Glomerular visceral epithelial cell (primary cell): ENCODE measurements around the gene SMAGP.
"Not testable (repeated sequence)": the region's sequence is repeated elsewhere in the genome, so short reads cannot be mapped to it uniquely, and the experiment has no call there.

Experiments
- DNase-seq: peaks from one replicate; pipeline ENCODE4 v3.0.0-alpha.2; 2016; ENCODE audit errors: extremely low spot score

SMAGP gene

DNA sequence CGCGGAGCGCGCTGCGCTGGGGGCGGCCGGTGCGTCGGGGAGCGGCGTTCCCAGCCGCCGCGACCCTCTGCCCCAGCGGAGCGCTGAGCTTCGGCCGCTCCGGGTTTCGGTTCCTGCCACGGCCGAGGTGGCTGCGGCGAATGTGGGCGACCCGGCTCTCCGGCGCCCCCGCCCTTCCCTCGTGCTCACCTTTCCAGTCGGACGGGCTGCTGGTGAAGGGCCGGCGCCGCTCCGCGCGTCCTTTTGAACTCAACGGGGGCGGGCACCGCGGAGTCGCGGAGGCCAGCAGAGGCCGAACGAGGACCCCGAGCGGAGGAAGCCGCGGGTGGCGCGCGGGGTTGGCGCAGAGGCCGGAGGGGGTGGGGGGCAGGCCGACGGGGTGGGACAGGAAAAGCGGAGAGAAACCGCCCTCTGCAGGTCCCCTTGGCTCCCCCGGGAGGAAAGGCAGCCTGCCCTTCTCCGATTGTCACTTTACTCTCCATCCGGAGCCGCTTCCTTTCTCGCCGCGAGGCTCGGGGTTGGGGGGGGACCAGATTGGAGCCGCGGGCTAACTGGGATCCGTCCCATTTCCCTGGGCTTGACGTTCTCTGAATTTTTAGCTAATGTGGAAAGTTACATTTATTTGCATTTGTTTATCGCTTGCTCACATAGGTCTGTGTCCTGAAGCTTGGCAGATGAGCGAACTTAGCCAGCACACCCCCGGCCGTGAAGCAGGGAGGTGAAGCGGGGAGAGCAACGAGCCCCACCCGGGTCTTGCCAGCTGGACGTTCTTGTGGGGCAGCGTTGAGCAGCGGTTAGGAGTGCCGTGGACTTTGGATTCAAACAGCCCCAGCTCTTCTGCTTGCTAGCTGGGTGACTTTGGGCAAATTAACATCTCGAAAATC lies at the start of gene SMAGP:
Gene SMAGP (minus strand): TSS at position 349 of the 884 bp plus-strand sequence. CDS start 1,137 bp downstream, outside the sequence.
- peak; percentile 59 for DNase-seq

GRCh38 chr12:51318846-51319599 lies 48.8 kb upstream of the SMAGP start:
- DNase-seq = no peak

DNA sequence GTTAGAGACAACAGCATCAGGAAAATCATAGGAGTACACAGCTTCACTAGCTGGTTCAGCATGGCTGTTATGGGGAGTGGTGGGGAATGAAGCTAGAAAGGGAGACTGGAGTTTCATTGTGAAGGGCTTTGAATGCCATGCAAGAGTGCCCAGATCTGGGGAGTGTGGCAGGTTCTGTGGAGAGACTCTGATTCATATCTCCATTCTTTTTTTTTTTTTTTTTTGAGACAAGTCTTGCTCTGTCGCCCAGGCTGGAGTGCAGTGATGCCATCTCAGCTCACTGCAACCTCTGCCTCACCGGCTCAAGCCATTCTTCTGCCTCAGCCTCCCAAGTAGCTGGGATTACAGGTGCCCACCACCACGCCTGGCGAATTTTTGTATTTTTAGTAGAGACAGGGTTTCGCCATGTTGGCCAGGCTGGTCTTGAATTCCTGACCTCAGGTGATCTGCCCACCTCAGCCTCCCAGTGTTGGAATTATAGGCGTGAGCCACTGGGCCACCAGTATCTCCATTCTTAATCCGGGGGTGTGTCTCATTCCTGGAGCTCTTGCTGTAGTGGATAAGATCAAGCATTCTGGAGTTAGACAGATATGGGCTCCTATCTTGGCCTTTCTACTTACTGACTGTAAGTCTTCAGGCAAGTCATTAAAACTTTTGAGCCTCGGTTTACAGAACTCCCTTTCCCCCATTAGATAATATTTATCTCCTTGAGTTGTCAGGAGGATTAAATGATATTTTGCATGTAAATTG lies 48.0 kb upstream of the SMAGP start:
- DNase-seq = not testable (repeated sequence)

DNA sequence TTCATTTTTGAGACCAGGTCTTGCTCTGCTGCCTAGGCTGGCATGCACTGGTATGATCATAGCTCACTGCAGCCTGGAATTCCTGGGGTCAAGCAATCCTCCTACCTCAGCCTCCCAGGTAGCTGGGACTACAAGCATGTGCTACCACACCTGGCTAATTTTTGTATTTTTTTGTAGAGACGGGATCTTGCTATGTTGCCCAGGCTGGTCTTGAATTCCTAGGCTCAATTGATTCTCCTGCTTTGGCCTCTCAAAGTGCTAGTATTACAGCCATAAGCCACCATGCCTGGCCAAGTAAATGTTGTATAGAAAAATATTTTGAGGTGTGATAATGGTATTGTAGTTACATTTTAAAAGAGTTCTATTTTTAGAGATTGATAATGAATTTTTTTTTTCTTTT lies 41.2 kb upstream of the SMAGP start:
- DNase-seq = no peak

DNA sequence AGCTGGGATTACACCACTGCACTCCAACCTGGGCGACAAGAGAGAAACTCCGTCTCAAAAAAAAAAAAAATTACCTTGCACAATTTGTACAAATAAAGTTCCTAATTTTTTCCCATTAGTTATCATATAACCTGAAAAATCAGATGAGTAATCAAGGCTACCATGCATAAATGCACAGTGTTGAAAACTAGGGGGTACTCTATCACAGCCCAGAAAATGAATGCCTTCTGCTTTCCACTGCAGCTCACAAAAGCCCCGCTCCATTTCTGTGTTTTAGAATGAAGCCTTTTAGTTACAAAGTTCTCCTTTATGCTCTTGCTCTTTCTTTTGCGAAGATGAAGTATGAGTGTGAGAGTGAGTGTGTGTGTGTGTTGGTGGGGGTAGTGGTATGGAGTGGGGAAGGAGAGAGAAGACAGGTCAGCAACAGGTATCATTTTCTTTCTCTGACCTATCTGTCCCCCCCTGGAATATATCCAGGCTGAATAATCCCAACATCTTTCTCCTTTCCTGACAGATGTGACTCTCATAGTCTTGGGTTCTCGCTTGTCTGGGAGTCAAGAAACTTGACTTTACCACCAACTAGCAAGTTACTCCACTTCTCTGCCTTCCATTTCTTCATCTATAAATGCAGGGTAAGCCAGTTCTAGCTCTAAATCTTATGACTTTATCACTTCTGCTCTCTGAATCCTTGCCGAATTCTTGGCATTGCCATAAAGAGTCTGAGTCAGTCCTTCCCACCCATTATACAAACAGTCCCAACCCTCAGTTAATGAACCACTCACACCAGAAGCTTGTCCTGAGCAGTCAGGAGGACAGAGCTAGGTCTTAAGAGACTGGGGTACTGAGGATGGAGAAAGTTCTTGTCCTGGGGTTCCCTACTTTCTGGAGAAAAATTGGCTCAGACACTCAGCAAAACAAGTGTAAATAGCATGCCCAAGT lies 37.7 kb upstream of the SMAGP start:
- peak; percentile 67 for DNase-seq

- DNase-seq = no peak
Observed at GRCh38 chr12:51306507-51306906, 36.3 kb upstream of the SMAGP start.

- DNase-seq = not testable (repeated sequence)
Observed at GRCh38 chr12:51300768-51301167, 30.6 kb upstream of the SMAGP start.

DNA sequence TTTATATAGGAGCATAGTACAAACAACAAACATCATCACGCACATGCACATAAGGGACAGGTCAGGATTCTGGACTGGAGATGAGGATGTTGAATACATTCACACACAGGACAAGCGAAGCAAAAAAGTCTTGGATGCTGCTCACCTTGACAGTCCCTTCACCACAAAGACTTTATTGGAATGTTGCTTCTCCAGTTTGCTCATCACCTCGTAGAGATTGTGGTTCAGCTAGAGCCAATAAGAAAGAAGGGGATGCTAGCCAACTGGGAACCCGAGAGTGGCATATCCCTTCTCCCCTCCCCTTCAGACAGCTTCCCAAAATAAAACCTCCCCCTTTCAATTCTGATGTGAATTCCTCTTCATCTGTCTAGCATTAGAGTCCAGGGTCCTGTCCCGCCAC lies 25.4 kb upstream of the SMAGP start:
- no peak for DNase-seq

DNA sequence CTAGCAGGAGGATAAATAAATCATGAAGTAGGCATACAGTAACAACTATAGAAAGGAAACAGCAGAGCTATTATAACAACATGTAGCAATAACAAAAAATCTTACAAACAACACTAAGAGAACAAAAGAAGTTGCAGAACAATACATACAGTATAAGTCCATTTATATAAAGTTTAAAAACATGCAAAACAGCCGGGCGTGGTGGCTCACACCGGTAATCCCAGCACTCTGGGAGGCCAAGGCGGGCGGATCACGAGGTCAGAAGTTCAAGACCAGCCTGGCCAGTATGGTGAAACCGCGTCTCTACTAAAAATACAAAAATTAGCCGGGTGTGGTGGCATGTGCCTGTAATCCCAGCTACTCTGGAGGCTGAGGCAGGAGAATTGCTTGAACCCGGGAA lies 23.9 kb upstream of the SMAGP start:
- DNase-seq = not testable (repeated sequence)

- no peak for DNase-seq
Observed at GRCh38 chr12:51293696-51294095, 23.5 kb upstream of the SMAGP start.

DNA sequence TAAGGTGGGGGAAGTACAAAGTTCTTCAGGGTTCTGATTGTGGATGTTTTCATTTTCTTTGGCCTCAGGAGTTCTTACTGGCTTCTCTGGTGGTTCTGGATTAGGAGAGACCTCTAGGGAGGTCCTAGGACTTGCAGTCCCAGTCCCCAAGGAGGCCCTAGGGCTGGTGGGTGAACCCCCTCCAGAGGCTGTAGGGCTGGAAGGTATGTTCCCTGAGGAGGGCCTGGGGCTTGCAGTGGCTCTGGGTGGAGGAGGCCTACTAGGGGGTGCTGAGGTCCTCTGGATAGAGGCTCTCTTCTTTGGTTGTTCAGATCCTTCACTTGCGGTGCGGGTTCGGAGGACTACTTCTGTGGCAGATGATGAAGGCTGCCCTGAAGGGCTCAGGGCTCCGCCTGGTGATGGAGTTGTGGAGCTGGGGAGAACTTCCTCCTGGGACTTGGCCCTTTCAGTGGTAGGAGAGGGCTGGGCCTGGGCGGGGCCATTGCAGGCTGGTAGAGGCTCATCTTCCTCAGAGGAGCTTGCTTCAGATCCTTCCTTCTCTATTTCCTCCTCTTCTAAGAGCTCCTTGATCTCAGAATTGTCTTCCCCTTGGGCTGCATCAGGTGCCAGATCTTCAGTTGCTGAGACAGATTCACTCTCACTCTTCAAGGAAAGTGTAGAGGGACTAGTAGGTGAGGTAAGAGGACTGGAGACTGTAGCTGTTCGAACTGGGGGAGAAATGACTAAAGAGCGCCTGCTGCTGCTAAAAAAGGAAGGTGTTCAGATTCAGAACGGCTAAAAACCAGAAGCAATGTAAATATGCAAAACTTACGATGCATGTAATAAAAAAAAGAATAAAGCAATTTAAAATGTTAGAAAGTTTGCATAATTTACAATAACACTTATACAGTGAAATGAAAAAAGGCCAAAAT lies 21.6 kb upstream of the SMAGP start:
- not testable (repeated sequence) for DNase-seq

- DNase-seq = no peak
Observed at GRCh38 chr12:51285843-51286242, 15.6 kb upstream of the SMAGP start.

- DNase-seq = peak; percentile 6
Observed at GRCh38 chr12:51281202-51281924, 11.1 kb upstream of the SMAGP start.

DNA sequence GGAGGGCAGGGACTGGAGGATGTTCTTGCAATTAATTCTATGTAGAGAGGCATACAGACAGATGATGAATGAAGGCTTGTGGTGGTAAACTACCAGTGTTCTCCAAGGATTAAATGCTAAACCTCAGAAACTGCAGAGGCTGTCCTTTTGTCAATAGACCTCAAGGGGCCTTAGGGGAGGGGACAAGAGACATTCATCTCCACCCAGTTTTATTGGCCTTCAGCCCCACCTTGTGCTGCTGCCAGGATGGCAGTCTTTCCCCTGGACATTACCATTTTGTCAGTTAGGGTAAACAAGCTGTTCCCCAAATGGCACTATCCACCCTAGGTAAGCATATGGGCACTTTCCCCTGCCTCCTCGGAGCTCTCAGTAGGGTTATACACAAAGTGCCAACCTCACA lies 4.9 kb upstream of the SMAGP start:
- no peak for DNase-seq

DNA sequence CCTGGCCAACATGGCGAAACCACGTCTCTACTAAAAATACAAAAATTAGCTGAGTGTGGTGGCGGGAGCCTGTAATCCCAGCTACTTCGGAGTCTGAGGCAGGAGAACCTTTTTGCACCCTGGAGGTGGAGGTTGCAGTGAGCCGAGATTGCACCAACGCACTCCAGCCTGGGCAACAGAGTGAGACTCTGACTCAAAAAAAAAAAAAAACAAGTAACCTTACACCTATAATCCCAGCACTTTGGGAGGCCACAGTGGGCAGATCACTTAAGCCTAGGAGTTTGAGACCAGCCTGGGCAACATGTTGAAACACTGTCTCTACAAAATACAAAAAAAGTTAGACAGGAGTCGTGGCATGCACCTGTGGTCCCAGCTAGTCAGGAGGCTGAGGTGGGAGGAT lies 2.6 kb upstream of the SMAGP start:
- not testable (repeated sequence) for DNase-seq

DNA sequence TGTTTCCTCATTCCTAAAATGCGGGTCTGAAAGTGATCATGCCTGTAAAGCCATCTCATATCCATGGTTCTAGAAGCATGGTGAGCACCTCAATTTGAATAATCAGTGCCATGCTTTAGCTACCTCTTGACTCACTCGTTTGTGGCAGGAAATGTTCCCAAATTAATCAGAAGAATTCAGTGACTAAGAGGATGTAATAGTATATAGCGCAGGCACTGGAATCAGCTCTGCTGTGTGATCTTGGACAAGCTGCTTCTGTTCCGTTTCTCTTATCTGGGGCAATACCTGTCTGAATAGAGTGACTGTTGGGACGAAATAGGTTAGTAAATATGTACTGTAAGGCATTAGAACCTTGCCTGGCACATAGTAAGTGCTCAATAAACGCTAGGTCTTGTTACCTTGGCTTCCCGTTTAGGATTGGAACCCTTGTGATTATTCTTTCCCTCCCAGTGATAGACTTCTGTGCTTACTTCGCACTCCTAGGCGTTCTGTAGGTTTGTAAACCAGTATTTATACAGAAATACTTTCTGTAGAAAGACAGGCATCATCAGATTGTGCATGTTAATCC lies 820 bp upstream of the SMAGP start:
- peak; percentile 71 for DNase-seq

DNA sequence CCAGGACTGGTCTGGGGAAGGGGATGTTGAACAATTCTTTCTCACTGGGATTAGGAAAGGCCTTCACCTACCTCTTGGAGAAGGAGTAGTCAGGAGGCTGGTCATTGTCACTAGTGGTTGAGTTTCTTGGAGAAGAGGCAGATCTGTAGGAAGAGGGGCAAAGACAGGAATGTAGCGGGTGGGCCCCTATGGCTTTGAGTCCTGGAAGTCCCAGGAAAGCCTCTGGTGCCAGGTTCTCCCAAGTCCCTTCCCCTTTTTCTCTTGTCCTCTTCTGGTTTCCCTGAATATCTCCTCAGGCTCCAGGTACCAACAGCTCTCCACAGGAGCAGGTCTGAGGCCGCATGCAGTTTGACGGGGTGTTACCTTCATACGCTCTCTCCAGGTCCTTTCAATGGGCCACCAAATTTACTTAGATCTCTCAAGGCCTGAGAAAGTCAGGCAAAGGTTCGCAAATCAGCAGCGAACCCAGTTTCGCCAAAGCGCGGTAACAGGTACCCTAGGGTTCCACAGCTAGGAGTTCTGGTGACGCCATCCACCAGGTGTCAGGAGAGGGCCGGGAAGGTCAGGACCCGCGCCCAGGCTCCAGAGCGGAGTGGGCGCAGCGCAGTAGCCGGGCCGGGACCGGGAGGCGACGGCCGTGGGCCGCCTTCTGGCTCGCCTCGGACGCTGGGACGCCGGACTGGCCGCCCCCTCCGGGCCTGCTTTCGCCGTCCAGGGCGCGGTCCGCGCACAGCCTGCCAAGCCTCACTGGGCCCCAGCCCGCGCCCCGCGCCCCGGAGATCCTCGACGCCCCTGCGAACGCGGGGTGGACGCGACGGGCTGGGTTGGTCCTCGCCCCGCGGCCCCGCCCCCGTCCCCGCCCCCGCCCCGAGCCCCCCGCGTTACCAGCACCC lies 795 bp downstream of the SMAGP start:
- DNase-seq = peak; percentile 53

DNA sequence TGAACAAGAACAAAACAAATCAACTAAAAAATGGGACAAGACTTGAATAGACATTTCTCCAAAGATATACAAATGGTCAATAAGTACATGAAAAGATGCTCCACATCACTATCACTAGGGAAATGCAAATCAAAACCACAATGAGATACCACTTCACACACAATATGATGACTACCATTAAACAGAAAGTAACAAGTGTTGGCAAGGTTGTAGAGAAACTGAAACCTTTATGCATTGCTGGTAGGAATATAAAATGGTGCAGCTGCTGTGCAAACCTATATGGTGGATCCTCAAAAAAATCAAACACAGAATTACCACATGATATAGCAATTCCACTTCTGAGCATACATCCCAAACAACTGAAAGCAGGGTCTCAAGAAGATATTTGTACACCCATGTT lies 5.2 kb downstream of the SMAGP start:
- no peak for DNase-seq
